Glomerular visceral epithelial cell (primary cell): ENCODE results near the gene TAF7L.

Experiments used
- DNase-seq: peaks from one replicate; pipeline ENCODE4 v3.0.0-alpha.2; 2016; ENCODE audit errors: extremely low spot score

The TAF7L gene

DNA sequence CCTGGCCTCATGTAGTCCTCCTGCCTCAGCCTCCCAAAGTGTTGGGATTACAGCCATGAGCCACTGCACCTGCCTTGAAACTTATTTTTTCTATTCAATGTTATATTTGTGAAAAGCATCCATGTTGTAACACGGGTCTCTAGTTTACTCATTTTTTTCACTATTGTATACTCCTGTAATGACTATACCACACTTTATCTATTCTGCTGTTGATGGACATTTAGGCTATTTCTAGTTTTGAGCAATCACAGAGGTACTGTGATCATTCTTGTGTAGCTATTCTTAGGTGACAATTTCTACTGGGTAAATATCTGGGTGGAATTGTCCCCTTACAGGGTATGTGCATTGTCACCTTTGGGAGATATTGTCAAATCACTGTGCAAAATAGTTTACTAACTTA lies 67.9 kb downstream of the TAF7L start:
- DNase-seq: no peak

- no peak for DNase-seq
Measured at GRCh38 chrX:101220662-101221260, 70.4 kb downstream of the TAF7L start.

DNA sequence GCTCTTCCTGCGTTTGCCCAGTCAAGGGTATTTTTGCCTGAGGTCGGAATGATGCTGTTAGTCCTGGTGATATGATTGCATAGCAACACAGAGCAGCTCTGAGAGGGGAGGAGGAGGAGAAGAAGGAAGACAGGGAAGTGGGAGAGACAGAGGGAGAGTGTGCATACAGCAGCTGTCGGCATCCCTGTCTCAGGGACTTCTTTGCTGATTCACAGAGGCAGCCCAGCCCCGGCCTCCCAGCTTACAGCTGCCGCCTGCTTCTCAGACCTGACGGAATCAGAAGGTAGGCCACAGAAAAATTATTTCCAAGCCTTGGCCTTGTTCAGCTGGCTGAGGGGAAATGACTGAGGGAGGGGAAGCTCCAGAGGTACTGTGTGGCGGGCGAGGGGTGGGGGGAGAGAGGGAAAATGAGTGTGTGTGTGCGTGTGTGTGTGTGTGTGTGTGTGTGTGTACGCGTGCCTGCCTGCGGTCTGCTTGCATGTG lies 71.2 kb downstream of the TAF7L start:
- no peak for DNase-seq

- DNase-seq: no peak
Measured at GRCh38 chrX:101219116-101219863, 71.8 kb downstream of the TAF7L start, which contains the start of gene DRP2. Gene DRP2 (plus strand): TSS chrX:101219786. CDS start chrX:101231648, 11,862 bp downstream.
